ENCODE data around the gene FSTL4. TPM values are rescaled to one million over a fixed set of nuclear protein-coding genes. Genes with fewer than 3 reads are reported as not detected.
"Not testable (repeated sequence)": the region's sequence is repeated elsewhere in the genome, so short reads cannot be mapped to it uniquely, and the experiment has no call there.

FSTL4 gene
- total RNA-seq, 2 donors from 2014 or later = not detected

DNA sequence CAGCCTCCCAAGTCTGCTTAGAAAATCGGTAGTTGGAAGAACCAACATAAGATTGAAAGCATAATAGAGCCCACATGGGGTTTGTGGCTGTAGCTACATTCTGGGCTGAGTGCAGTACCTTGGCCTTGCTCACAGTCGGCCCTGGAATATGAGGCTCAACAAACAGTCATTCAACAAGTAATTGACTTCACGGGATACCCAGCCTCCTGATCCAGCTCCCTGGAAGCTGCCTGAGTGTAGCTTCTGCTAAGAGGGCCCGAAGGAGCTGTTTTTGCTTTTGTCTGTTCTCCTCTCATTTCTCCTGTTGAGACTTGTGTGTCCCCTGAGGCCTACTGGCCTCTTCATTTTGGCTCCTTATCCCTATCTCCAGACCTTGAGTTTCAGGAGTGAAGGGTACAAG is 389.8 kb downstream of the FSTL4 start:
- no peaks in the 10 kb centered on the region for H3K27me3 ChIP-seq
- H3K36me3 ChIP-seq = no peaks in the 10 kb centered on the region
- TF ChIP-seq, protein P1, sequence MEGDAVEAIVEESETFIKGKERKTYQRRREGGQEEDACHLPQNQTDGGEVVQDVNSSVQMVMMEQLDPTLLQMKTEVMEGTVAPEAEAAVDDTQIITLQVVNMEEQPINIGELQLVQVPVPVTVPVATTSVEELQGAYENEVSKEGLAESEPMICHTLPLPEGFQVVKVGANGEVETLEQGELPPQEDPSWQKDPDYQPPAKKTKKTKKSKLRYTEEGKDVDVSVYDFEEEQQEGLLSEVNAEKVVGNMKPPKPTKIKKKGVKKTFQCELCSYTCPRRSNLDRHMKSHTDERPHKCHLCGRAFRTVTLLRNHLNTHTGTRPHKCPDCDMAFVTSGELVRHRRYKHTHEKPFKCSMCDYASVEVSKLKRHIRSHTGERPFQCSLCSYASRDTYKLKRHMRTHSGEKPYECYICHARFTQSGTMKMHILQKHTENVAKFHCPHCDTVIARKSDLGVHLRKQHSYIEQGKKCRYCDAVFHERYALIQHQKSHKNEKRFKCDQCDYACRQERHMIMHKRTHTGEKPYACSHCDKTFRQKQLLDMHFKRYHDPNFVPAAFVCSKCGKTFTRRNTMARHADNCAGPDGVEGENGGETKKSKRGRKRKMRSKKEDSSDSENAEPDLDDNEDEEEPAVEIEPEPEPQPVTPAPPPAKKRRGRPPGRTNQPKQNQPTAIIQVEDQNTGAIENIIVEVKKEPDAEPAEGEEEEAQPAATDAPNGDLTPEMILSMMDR (IDR thresholded peaks at IDR 0.05) = no peak
- H3K4me3 ChIP-seq = no peak overlapping the region
- no peaks in the 10 kb centered on the region for H3K4me1 ChIP-seq
- no peaks in the 10 kb centered on the region for H3K9me3 ChIP-seq
- no peak overlapping the region for H3K27ac ChIP-seq
- no peak for DNase-seq (ENCODE audit: low spot score)

DNA sequence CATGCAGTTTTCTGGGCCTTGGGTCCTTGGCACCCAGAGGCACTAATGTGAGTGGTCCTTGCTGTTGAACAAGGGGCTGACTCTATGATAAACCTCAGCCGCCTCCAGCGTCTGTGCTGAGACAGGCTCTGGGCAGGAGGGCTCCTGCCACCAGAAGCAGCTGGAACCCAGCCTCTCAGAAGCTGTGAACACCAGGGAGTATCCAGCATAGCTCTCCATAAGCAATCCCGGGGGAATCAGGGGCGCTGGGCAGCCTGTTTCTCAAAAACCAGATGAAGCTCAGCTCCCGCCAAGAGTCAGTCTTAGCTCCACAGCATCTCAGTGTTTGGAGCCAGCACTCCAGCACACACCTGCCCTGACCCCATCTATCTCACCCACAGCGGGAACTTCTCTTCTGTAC is 390.3 kb downstream of the FSTL4 start:
- no peaks in the 10 kb centered on the region for H3K36me3 ChIP-seq

DNA sequence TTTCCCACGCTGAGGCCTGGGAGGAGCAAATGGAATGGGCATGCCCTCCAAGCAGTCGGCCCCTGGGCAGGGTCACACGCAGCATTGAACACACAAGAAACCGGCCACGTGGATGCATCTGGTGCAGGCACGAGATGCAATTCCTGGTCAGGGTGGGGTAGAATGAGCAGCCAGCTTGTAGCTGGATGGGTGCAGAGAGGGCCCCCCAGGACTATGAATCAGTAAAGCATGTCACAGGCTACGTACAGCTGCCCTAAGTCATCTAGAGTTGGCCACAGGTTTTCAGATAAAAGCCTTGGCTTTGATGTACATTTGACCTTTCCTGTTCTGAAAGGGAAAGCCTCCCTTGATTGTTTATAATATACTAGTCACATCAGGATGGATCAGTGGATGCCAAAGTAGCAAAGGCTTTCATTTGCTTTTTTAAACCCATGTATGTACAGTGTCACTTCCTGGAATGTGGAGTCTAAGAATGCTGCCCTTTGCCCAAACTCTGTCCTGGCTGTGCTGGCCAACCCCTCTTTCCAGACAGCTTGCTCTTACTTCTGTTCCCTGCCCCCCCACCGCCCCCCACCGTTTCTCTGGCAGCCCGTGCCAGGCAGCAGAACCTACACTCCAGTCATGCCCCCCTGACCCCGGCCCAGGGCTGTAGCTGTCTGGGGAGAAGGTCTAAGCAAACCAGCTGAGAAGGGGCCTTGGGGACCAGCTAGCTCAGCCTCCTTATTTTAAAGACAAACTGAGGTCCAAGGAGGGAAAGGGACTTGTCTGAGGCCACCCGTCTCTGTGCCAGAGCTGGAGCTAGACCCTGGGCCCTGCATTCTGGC is 391.3 kb downstream of the FSTL4 start:
- TF ChIP-seq, protein P1 (IDR thresholded peaks at IDR 0.05) = no peak
- no peak overlapping the region for H3K27ac ChIP-seq
- H3K9me3 ChIP-seq = no peaks in the 10 kb centered on the region
- no peaks in the 10 kb centered on the region for H3K27me3 ChIP-seq
- DNase-seq (ENCODE audit: low spot score) = no peak
- no peaks in the 10 kb centered on the region for H3K36me3 ChIP-seq
- H3K4me1 ChIP-seq = no peaks in the 10 kb centered on the region
- no peak overlapping the region for H3K4me3 ChIP-seq

More for the DNA sequence above, 390.3 kb downstream of the FSTL4 start:
- no peaks in the 10 kb centered on the region for H3K9me3 ChIP-seq
- TF ChIP-seq, protein P1 (IDR thresholded peaks at IDR 0.05) = no peak
- DNase-seq (ENCODE audit: low spot score) = no peak
- H3K27ac ChIP-seq = no peak overlapping the region
- no peaks in the 10 kb centered on the region for H3K4me1 ChIP-seq
- H3K4me3 ChIP-seq = no peak overlapping the region
- no peaks in the 10 kb centered on the region for H3K27me3 ChIP-seq

DNA sequence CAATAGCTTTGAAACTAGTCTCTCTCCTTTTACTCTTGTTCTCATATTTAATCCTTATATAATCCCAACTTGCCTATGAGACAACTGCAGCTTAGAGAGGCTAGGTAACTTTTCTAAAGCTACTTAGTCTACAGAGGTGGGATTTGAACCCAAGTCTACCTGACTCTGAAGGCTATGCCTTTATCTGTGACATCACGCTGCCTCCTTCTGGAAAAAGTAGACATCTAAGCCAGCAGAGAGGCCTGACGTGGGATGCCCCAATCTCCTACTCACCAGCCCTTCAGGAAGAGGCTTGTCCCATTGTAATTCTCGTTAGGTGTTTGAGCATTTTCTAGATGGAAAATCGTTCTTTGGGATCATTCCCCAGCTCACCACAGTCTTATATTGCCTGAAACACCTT is 393.0 kb downstream of the FSTL4 start:
- H3K4me1 ChIP-seq = no peaks in the 10 kb centered on the region
- no peak overlapping the region for H3K27ac ChIP-seq
- H3K27me3 ChIP-seq = no peaks in the 10 kb centered on the region
- H3K9me3 ChIP-seq = no peaks in the 10 kb centered on the region
- no peak for DNase-seq (ENCODE audit: low spot score)
- TF ChIP-seq, protein P1 (IDR thresholded peaks at IDR 0.05) = no peak
- H3K4me3 ChIP-seq = no peak overlapping the region
- no peaks in the 10 kb centered on the region for H3K36me3 ChIP-seq

DNA sequence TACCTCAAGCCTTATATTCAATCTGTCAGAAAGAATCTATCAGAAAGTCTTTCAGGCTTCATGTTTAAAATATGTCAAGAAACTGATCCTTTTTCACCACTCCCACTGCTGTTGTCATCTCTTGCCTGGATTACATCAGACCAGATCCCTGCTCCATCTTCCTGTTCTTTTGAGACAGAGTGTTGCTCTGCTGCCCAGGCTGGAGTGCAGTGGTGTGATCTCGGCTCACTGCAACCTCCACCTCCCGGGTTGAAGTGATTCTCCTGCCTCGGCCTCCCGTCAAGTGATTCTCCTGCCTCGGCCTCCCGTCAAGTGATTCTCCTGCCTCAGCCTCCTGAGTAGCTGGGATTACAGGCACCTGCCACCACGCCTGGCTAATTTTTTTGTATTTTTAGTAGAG is 396.2 kb downstream of the FSTL4 start:
- DNase-seq (ENCODE audit: low spot score); H3K4me1 ChIP-seq; H3K36me3 ChIP-seq; H3K27ac ChIP-seq; H3K27me3 ChIP-seq; H3K9me3 ChIP-seq; H3K4me3 ChIP-seq: not testable (repeated sequence)

DNA sequence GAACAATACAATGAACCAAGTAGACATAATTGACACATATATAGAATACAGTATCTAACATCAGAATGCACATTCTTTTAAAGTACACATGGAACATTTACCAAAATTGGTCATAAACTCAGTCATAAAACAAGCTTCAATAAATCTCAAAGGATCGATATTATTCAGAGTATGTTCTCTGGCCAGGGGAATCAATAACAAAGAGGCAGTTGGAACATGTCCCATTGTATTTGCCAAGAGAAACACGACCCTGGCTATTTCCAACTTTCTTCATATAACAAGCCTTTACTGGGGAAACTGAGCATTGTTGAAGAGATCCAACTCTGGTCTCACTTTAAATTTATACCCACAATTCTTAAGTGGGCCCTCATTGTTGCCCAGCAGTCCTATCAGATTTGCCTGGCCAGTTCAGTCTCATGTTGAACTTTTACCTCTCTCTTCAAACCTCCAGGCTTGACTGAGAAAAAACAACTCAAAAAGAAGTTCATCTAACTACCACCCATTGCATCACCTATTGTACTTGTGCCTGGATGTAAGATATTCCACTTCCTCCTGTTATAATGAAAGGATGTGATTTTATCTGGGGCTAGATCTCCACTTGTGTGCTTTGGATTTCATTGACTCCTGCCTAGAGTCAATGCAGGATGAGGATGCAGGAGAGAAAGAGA is 398.1 kb downstream of the FSTL4 start:
- no peaks in the 10 kb centered on the region for H3K36me3 ChIP-seq
- H3K4me1 ChIP-seq = no peaks in the 10 kb centered on the region
- no peaks in the 10 kb centered on the region for H3K9me3 ChIP-seq
- no peak for DNase-seq (ENCODE audit: low spot score)
- no peak overlapping the region for H3K4me3 ChIP-seq
- TF ChIP-seq, protein P1 (IDR thresholded peaks at IDR 0.05) = no peak
- H3K27me3 ChIP-seq = no peaks in the 10 kb centered on the region
- no peak overlapping the region for H3K27ac ChIP-seq
